ENCODE measurements around the gene CORO2B.
A peak's percentile ranks its signal among the peaks of the same experiment; 100 is the strongest.
"Not testable (repeated sequence)": the region's sequence is repeated elsewhere in the genome, so short reads cannot be mapped to it uniquely, and the experiment has no call there.

CORO2B gene

GRCh38 chr15:68743256-68743655, 164.5 kb downstream of the CORO2B start:
- DNase-seq, result no peak

- no peak for DNase-seq
Measured at GRCh38 chr15:68749365-68749764, 170.6 kb downstream of the CORO2B start.

- no peak for DNase-seq
Measured at GRCh38 chr15:68749793-68750192, 171.0 kb downstream of the CORO2B start.

GRCh38 chr15:68751622-68752021, 172.8 kb downstream of the CORO2B start:
- DNase-seq, result no peak

- no peak for DNase-seq
Measured at GRCh38 chr15:68755731-68756130, 176.9 kb downstream of the CORO2B start.

- DNase-seq, result not testable (repeated sequence)
Measured at GRCh38 chr15:68759982-68760579, 181.3 kb downstream of the CORO2B start.

- no peak for DNase-seq
Measured at GRCh38 chr15:68763063-68763462, 184.3 kb downstream of the CORO2B start.

- DNase-seq, result no peak
Measured at GRCh38 chr15:68764090-68764489, 185.3 kb downstream of the CORO2B start.

GRCh38 chr15:68765602-68766368, 187.0 kb downstream of the CORO2B start:
- no peak for DNase-seq

GRCh38 chr15:68767833-68768232, 189.0 kb downstream of the CORO2B start:
- no peak for DNase-seq

GRCh38 chr15:68768321-68768720, 189.5 kb downstream of the CORO2B start:
- DNase-seq, result peak; percentile 44 to 53

GRCh38 chr15:68769702-68770101, 190.9 kb downstream of the CORO2B start:
- DNase-seq, result no peak

GRCh38 chr15:68770216-68770615, 191.4 kb downstream of the CORO2B start:
- no peak for DNase-seq

- no peak for DNase-seq
Measured at GRCh38 chr15:68773036-68773435, 194.2 kb downstream of the CORO2B start.

GRCh38 chr15:68774120-68774519, 195.3 kb downstream of the CORO2B start:
- DNase-seq, result no peak

- no peak for DNase-seq
Measured at GRCh38 chr15:68774521-68775235, 195.9 kb downstream of the CORO2B start.

- DNase-seq, result no peak
Measured at GRCh38 chr15:68775236-68775577, 196.4 kb downstream of the CORO2B start.

GRCh38 chr15:68775671-68776476, 197.1 kb downstream of the CORO2B start:
- DNase-seq, result no peak

- no peak for DNase-seq
Measured at GRCh38 chr15:68776477-68777270, 197.9 kb downstream of the CORO2B start.

Measured in inflammatory macrophage treated with lipopolysaccharide for 1 hour (primary cell).